SK-N-SH treated with all-trans-retinoic acid at 6 μM for 48 hours (cell line): ENCODE results near the gene HP.

ENCODE experiments used
- ATAC-seq: fragments of 200-7000 bp; cut with Tn5 transposase; 3 replicates; pipeline ENCODE4 v1.9.1; 2020; ENCODE audit warnings: mild to moderate bottlenecking, moderate library complexity
- ARNTL ChIP-seq: fragments of 450-650 bp; formaldehyde crosslinking; IDR thresholded peaks from 2 replicates; pipeline ENCODE4 v1.5.0; 2020; ENCODE audit warnings: low read depth, mild to moderate bottlenecking, moderate library complexity, borderline replicate concordance
- BACH2 ChIP-seq: fragments of 250-450 bp; sonication (Bioruptor Pico); IDR thresholded peaks from 2 replicates; pipeline ENCODE4 v1.9.0; 2021; ENCODE audit warnings: mild to moderate bottlenecking, borderline replicate concordance
- CREB5 ChIP-seq: fragments of 250-450 bp; sonication (Bioruptor Pico); IDR thresholded peaks from 2 replicates; pipeline ENCODE4 v1.5.1; 2020; ENCODE audit warnings: low read depth, mild to moderate bottlenecking, moderate library complexity
- CSRNP3 ChIP-seq: fragments of 250-450 bp; sonication (Bioruptor Pico); IDR thresholded peaks from 2 replicates; pipeline ENCODE4 v1.5.1; 2021; ENCODE audit warnings: mild to moderate bottlenecking, moderate library complexity
- ESRRG ChIP-seq: fragments of 250-450 bp; sonication (Bioruptor Pico); IDR thresholded peaks from 2 replicates; pipeline ENCODE4 v1.6.1; 2021; ENCODE audit warnings: mild to moderate bottlenecking
- GLIS3 ChIP-seq: fragments of 250-450 bp; sonication (Bioruptor Pico); IDR thresholded peaks from 2 replicates; pipeline ENCODE4 v1.5.0; 2020; ENCODE audit warnings: mild to moderate bottlenecking, moderate library complexity
- ISL1 ChIP-seq: fragments of 250-450 bp; sonication (Bioruptor Pico); IDR thresholded peaks from 2 replicates; pipeline ENCODE4 v2.1.2; 2022; ENCODE audit warnings: mild to moderate bottlenecking, moderate library complexity
- OSR1 ChIP-seq: fragments of 250-450 bp; sonication (Bioruptor Pico); IDR thresholded peaks from 2 replicates; pipeline ENCODE4 v1.8.0; 2022; ENCODE audit warnings: moderate library complexity, mild to moderate bottlenecking, inconsistent platforms
- POU6F1 ChIP-seq: fragments of 250-450 bp; sonication (Bioruptor Pico); IDR thresholded peaks from 2 replicates; pipeline ENCODE4 v1.8.0; 2021; ENCODE audit warnings: low read depth, mild to moderate bottlenecking, moderate library complexity, borderline replicate concordance
- PPARA ChIP-seq: fragments of 250-450 bp; sonication (Bioruptor Pico); IDR thresholded peaks from 2 replicates; pipeline ENCODE4 v1.5.0; 2020; ENCODE audit warnings: mild to moderate bottlenecking, borderline replicate concordance
- SNAI2 ChIP-seq: fragments of 250-450 bp; sonication (Bioruptor Pico); IDR thresholded peaks from 2 replicates; pipeline ENCODE4 v1.5.0; 2020; ENCODE audit warnings: mild to moderate bottlenecking, moderate library complexity
- TCF4 ChIP-seq: fragments of 250-450 bp; sonication (Bioruptor Pico); IDR thresholded peaks from 2 replicates; pipeline ENCODE4 v1.8.0; 2021; ENCODE audit warnings: mild to moderate bottlenecking, moderate library complexity, borderline replicate concordance
- TOX ChIP-seq: fragments of 250-450 bp; sonication (Bioruptor Pico); IDR thresholded peaks from 2 replicates; pipeline ENCODE4 v1.8.0; 2021; ENCODE audit warnings: mild to moderate bottlenecking, moderate library complexity, borderline replicate concordance
- ZC3H10 ChIP-seq: fragments of 250-450 bp; sonication (Bioruptor Pico); IDR thresholded peaks from 2 replicates; pipeline ENCODE4 v1.5.1; 2021; ENCODE audit warnings: mild to moderate bottlenecking, moderate library complexity
- ZFP3 ChIP-seq: fragments of 250-450 bp; sonication (Bioruptor Pico); IDR thresholded peaks from 2 replicates; pipeline ENCODE4 v1.5.0; 2020; ENCODE audit warnings: mild to moderate bottlenecking, moderate library complexity
- ZFP30 ChIP-seq: fragments of 450-650 bp; formaldehyde crosslinking; IDR thresholded peaks from 2 replicates; pipeline ENCODE4 v1.5.0; 2022; ENCODE audit warnings: mild to moderate bottlenecking, moderate library complexity
- ZNF565 ChIP-seq: fragments of 450-650 bp; formaldehyde crosslinking; conservative IDR thresholded peaks from 2 replicates; pipeline ENCODE4 v1.5.0; 2020; ENCODE audit warnings: low read depth, mild to moderate bottlenecking, moderate library complexity
- ZNF70 ChIP-seq: fragments of 450-650 bp; formaldehyde crosslinking; IDR thresholded peaks from 2 replicates; pipeline ENCODE4 v1.5.0; 2020; ENCODE audit warnings: mild to moderate bottlenecking, moderate library complexity
- ZNF8 ChIP-seq: fragments of 450-650 bp; formaldehyde crosslinking; IDR thresholded peaks from 2 replicates; pipeline ENCODE4 v1.5.0; 2020; ENCODE audit warnings: mild to moderate bottlenecking, moderate library complexity
- TF ChIP-seq, protein P1 (sequence below): fragments of 250-450 bp; sonication (Bioruptor Pico); IDR thresholded peaks from 2 replicates; pipeline ENCODE4 v1.8.0; 2020; ENCODE audit warnings: mild to moderate bottlenecking, moderate library complexity, borderline replicate concordance
- TF ChIP-seq, protein P2 (sequence below): fragments of 250-450 bp; sonication (Bioruptor Pico); IDR thresholded peaks from 2 replicates; pipeline ENCODE4 v1.5.0; 2020; ENCODE audit warnings: mild to moderate bottlenecking, moderate library complexity

Gene HP

DNA sequence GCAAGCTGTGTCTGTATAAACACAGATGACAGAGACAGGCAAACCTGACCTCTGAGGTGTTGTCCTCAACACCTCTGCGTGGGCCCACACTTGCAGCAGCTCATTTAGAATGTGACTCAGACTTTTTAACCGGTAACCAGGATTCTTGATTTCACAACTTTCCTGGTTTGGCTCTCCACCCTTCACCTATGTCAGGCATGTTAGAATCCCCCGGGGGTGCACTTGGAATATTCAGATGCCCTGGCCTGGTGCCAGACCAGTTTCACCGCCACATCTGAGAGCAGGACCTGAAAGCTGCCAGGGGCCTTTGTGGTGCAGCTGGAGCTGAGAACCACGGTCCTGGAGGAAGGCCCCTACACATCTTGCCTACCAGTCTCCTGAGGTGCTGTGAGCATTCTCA, 40.9 kb upstream of the HP start (continued):
- no peak for TF ChIP-seq TCF4
- TF ChIP-seq, all 23 proteins: peak for 0

DNA sequence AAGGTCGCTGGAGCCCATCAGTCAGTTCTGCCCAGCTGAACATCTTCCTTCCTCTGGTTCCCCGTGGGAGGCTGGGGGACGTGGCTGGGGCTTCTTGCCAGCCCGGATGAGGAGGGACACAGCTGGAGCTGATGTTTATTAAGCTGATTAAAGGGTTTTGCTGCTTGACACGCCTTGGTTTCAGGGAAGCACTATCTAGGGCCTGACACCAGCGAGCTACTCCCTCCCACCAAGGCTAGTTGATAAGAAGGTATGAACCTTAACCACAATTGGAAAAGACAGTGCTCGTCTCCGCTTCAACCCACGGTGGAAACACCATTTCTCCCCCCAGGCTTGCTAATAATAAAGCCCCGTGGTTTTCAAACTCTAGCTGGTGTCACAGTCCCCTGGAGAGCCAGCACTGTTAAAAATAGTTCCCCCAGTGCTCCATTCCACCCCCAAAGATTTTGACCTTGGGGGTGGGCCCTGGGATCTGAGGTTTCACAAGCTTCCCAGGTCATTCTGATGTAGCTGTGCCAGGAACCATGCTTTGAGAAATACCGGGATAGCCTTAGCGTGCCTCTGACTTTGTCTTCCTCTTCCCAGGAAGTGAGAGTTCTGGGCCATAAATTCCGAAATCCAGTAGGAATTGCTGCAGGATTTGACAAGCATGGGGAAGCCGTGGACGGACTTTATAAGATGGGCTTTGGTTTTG, 40.3 kb upstream of the HP start:
- no peak for TF ChIP-seq SNAI2 (CRISPR knock-in tag)
- TF ChIP-seq ZNF565 (CRISPR knock-in tag): no peak
- no peak for TF ChIP-seq TOX (CRISPR knock-in tag)
- TF ChIP-seq ZNF70 (CRISPR knock-in tag): no peak
- no peak for TF ChIP-seq ZFP3
- TF ChIP-seq, protein P1, sequence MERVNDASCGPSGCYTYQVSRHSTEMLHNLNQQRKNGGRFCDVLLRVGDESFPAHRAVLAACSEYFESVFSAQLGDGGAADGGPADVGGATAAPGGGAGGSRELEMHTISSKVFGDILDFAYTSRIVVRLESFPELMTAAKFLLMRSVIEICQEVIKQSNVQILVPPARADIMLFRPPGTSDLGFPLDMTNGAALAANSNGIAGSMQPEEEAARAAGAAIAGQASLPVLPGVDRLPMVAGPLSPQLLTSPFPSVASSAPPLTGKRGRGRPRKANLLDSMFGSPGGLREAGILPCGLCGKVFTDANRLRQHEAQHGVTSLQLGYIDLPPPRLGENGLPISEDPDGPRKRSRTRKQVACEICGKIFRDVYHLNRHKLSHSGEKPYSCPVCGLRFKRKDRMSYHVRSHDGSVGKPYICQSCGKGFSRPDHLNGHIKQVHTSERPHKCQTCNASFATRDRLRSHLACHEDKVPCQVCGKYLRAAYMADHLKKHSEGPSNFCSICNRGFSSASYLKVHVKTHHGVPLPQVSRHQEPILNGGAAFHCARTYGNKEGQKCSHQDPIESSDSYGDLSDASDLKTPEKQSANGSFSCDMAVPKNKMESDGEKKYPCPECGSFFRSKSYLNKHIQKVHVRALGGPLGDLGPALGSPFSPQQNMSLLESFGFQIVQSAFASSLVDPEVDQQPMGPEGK (CRISPR knock-in tag): no peak
- TF ChIP-seq, protein P2, sequence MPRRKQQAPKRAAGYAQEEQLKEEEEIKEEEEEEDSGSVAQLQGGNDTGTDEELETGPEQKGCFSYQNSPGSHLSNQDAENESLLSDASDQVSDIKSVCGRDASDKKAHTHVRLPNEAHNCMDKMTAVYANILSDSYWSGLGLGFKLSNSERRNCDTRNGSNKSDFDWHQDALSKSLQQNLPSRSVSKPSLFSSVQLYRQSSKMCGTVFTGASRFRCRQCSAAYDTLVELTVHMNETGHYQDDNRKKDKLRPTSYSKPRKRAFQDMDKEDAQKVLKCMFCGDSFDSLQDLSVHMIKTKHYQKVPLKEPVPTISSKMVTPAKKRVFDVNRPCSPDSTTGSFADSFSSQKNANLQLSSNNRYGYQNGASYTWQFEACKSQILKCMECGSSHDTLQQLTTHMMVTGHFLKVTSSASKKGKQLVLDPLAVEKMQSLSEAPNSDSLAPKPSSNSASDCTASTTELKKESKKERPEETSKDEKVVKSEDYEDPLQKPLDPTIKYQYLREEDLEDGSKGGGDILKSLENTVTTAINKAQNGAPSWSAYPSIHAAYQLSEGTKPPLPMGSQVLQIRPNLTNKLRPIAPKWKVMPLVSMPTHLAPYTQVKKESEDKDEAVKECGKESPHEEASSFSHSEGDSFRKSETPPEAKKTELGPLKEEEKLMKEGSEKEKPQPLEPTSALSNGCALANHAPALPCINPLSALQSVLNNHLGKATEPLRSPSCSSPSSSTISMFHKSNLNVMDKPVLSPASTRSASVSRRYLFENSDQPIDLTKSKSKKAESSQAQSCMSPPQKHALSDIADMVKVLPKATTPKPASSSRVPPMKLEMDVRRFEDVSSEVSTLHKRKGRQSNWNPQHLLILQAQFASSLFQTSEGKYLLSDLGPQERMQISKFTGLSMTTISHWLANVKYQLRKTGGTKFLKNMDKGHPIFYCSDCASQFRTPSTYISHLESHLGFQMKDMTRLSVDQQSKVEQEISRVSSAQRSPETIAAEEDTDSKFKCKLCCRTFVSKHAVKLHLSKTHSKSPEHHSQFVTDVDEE (CRISPR knock-in tag): no peak
- no peak for TF ChIP-seq ZNF8 (CRISPR knock-in tag)
- TF ChIP-seq ZFP30 (CRISPR knock-in tag): no peak
- TF ChIP-seq CSRNP3 (CRISPR knock-in tag): no peak
- no peak for ATAC-seq

DNA sequence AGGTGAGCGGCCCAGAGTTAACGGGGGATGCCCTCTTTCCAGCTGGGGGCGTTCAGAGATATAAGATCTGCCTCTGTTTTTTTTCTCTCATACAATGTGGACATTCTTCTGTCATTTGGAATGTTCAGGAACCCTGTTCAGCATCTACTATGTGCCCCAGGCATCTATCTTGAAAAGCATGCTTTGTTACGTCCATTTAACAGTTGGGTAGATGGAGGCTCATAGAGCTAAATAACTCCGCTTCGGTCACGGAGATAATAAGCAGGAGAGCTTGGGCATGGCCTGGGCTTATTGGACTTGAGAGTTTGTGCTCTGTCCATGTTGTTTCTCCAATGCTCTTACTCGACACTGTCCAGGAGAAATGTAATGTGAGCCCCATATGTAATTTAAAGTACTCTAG, 39.6 kb upstream of the HP start:
- TF ChIP-seq GLIS3 (CRISPR knock-in tag) (no peak), SNAI2 (CRISPR knock-in tag) (no peak), ISL1 (CRISPR knock-in tag) (no peak), ARNTL (no peak)
- no peak for ATAC-seq

- no peak for ATAC-seq
- TF ChIP-seq ZC3H10 (no peak), PPARA (CRISPR knock-in tag) (no peak), TCF4 (no peak), ARNTL (no peak), POU6F1 (CRISPR knock-in tag) (no peak), CSRNP3 (CRISPR knock-in tag) (no peak), BACH2 (CRISPR knock-in tag) (no peak), GLIS3 (CRISPR knock-in tag) (no peak), CREB5 (CRISPR knock-in tag) (no peak), ZFP30 (CRISPR knock-in tag) (no peak), OSR1 (CRISPR knock-in tag) (no peak), ISL1 (CRISPR knock-in tag) (no peak), ESRRG (CRISPR knock-in tag) (no peak), TOX (CRISPR knock-in tag) (no peak), ZNF70 (CRISPR knock-in tag) (no peak), ZNF565 (CRISPR knock-in tag) (no peak), ZFP3 (no peak)
- TF ChIP-seq, protein P1 (CRISPR knock-in tag): no peak
Observed at GRCh38 chr16:72015124-72015523, 39.2 kb upstream of the HP start.
